ENCODE results near the gene AGMO. TPM values are rescaled to one million over a fixed set of nuclear protein-coding genes. Genes with fewer than 3 reads are reported as not detected.

Gene AGMO
- total RNA-seq, 2 donors from 2014 or later: 1.9 TPM; not detected in 1

DNA sequence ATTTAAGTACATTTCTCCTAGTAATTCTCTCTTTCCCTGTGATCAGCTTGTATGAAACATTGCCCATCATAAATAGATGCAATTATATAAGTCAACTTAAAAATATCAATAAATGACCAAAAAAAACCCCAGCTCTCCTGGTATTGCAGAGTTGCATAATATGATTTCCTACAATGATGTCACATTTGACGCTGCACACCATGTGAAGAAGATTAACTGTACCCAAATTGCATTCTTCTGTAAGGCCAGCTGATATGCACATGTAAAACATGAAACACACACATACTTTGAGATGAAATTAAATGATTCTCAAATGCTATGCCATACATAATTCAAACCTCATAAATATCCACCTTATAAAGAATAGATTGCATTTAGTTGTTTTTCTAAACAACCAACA is 115.5 kb downstream of the AGMO start:
- no peak overlapping the region for H3K27ac Mint-ChIP-seq
- H3K4me3 Mint-ChIP-seq: no peak overlapping the region
- Histone ChIP-seq H3K27ac (ENCODE audit: low read depth, low read length) (no peak overlapping the region), H3K4me1 (ENCODE audit: control insufficient read depth, insufficient read depth, low read length) (no peaks in the 10 kb centered on the region), H3K36me3 (ENCODE audit: control insufficient read depth, insufficient read depth, low read length) (no peaks in the 10 kb centered on the region), H3K27me3 (ENCODE audit: control insufficient read depth, insufficient read depth, low read length, poor library complexity, severe bottlenecking) (no peaks in the 10 kb centered on the region), H3K9me3 (ENCODE audit: control insufficient read depth, low read length) (no peaks in the 10 kb centered on the region), H3K4me3 (ENCODE audit: low read length) (no peak overlapping the region), H3K9ac (ENCODE audit: extremely low read depth, low read length, poor library complexity, severe bottlenecking) (no peak overlapping the region)
- DNase-seq: no peak
- no peaks in the 10 kb centered on the region for H3K9me3 Mint-ChIP-seq
- H3K4me1 Mint-ChIP-seq: no peaks in the 10 kb centered on the region
- WGBS, 2 experiments (ENCODE audit: insufficient coverage in 1 of 2, insufficient read length in 1 of 2): 50% methylated on average over 1 of the region's 1 CpG; no CpG with 5 or more reads in 1 of the 2 experiments
- TF ChIP-seq, protein P1, sequence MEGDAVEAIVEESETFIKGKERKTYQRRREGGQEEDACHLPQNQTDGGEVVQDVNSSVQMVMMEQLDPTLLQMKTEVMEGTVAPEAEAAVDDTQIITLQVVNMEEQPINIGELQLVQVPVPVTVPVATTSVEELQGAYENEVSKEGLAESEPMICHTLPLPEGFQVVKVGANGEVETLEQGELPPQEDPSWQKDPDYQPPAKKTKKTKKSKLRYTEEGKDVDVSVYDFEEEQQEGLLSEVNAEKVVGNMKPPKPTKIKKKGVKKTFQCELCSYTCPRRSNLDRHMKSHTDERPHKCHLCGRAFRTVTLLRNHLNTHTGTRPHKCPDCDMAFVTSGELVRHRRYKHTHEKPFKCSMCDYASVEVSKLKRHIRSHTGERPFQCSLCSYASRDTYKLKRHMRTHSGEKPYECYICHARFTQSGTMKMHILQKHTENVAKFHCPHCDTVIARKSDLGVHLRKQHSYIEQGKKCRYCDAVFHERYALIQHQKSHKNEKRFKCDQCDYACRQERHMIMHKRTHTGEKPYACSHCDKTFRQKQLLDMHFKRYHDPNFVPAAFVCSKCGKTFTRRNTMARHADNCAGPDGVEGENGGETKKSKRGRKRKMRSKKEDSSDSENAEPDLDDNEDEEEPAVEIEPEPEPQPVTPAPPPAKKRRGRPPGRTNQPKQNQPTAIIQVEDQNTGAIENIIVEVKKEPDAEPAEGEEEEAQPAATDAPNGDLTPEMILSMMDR (conservative IDR thresholded peaks at IDR 0.05): no peak
- no peaks in the 10 kb centered on the region for H3K36me3 Mint-ChIP-seq (ENCODE audit: low read depth)
- H3K27me3 Mint-ChIP-seq (ENCODE audit: insufficient read depth): no peaks in the 10 kb centered on the region

DNA sequence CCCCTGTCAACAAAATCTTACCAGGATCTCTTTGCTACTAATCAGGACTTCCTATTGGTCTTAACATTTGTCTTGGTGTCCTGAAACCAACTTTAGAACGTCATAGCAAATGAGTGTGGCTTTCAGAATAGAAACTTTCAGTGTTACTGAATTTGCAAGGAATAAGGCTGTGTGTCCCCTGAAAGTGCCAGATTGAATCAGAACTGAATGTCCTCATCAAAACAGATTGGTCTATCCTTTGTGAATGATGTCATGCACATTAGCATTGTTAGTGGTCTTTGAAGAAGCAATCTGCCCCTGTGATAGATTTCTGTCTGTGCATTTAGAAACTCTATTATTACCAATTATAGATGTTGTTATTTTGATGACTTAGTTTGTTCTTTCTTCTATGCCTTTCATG is 119.9 kb downstream of the AGMO start:
- no peaks in the 10 kb centered on the region for H3K27me3 ChIP-seq (ENCODE audit: control insufficient read depth, insufficient read depth, low read length, poor library complexity, severe bottlenecking)
- H3K4me1 ChIP-seq (ENCODE audit: control insufficient read depth, insufficient read depth, low read length): no peaks in the 10 kb centered on the region
- no peaks in the 10 kb centered on the region for H3K36me3 ChIP-seq (ENCODE audit: control insufficient read depth, insufficient read depth, low read length)
- no peak for DNase-seq
- Mint-ChIP-seq H3K27me3 (ENCODE audit: insufficient read depth) (no peaks in the 10 kb centered on the region), H3K27ac (no peak overlapping the region), H3K9me3 (no peaks in the 10 kb centered on the region), H3K36me3 (ENCODE audit: low read depth) (no peaks in the 10 kb centered on the region), H3K4me1 (no peaks in the 10 kb centered on the region), H3K4me3 (no peak overlapping the region)
- 85 to 88% methylated on average over 1 of the region's 1 CpG for WGBS, 2 experiments (ENCODE audit: insufficient coverage in 1 of 2, insufficient read length in 1 of 2)
- H3K9me3 ChIP-seq (ENCODE audit: control insufficient read depth, low read length): no peaks in the 10 kb centered on the region
- no peak overlapping the region for H3K9ac ChIP-seq (ENCODE audit: extremely low read depth, low read length, poor library complexity, severe bottlenecking)
- TF ChIP-seq, protein P1 (conservative IDR thresholded peaks at IDR 0.05): no peak
- H3K4me3 ChIP-seq (ENCODE audit: low read length): no peak overlapping the region
- H3K27ac ChIP-seq (ENCODE audit: low read depth, low read length): no peak overlapping the region

DNA sequence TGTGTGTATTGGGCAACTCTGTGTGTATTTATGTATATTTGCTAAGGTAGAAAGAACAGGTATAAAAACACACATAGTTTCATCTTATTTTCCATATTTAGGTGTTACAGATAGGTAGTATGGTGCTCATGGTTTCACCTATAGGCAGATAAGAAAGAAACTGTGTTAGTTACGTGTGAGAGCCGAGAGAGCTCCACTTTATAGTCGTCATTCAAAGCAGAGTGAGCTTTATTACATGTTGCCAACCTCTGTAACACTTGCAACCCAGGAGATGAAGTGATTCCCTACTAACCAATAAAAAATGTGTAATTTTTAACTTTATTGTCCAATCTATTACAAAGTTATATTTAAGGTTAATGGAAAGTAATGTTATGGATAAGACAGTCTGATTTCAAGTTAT is 121.3 kb downstream of the AGMO start:
- no peaks in the 10 kb centered on the region for H3K27me3 Mint-ChIP-seq (ENCODE audit: insufficient read depth)
- no peak for DNase-seq
- H3K9me3 Mint-ChIP-seq: no peaks in the 10 kb centered on the region
- H3K36me3 ChIP-seq (ENCODE audit: control insufficient read depth, insufficient read depth, low read length): no peaks in the 10 kb centered on the region
- H3K9ac ChIP-seq (ENCODE audit: extremely low read depth, low read length, poor library complexity, severe bottlenecking): no peak overlapping the region
- H3K36me3 Mint-ChIP-seq (ENCODE audit: low read depth): no peaks in the 10 kb centered on the region
- H3K4me1 Mint-ChIP-seq: no peaks in the 10 kb centered on the region
- H3K9me3 ChIP-seq (ENCODE audit: control insufficient read depth, low read length): no peaks in the 10 kb centered on the region
- H3K4me3 ChIP-seq (ENCODE audit: low read length): no peak overlapping the region
- WGBS, 2 experiments (ENCODE audit: insufficient coverage in 1 of 2, insufficient read length in 1 of 2): 95% methylated on average over 3 of the region's 3 CpGs; no CpG with 5 or more reads in 1 of the 2 experiments
- no peaks in the 10 kb centered on the region for H3K27me3 ChIP-seq (ENCODE audit: control insufficient read depth, insufficient read depth, low read length, poor library complexity, severe bottlenecking)
- H3K27ac ChIP-seq (ENCODE audit: low read depth, low read length): no peak overlapping the region
- H3K4me3 Mint-ChIP-seq: no peak overlapping the region
- H3K4me1 ChIP-seq (ENCODE audit: control insufficient read depth, insufficient read depth, low read length): no peaks in the 10 kb centered on the region
- TF ChIP-seq, protein P1 (conservative IDR thresholded peaks at IDR 0.05): no peak
- H3K27ac Mint-ChIP-seq: no peak overlapping the region

Measured in endodermal cell (in vitro differentiated cells).